Fibroblast of the conjunctiva (primary cell): ENCODE measurements around the gene SLC9A2.

Experiments
- DNase-seq: peaks from one replicate; pipeline ENCODE4 v3.0.0-alpha.2; 2010; ENCODE audit warnings: low read depth

Gene SLC9A2

DNA sequence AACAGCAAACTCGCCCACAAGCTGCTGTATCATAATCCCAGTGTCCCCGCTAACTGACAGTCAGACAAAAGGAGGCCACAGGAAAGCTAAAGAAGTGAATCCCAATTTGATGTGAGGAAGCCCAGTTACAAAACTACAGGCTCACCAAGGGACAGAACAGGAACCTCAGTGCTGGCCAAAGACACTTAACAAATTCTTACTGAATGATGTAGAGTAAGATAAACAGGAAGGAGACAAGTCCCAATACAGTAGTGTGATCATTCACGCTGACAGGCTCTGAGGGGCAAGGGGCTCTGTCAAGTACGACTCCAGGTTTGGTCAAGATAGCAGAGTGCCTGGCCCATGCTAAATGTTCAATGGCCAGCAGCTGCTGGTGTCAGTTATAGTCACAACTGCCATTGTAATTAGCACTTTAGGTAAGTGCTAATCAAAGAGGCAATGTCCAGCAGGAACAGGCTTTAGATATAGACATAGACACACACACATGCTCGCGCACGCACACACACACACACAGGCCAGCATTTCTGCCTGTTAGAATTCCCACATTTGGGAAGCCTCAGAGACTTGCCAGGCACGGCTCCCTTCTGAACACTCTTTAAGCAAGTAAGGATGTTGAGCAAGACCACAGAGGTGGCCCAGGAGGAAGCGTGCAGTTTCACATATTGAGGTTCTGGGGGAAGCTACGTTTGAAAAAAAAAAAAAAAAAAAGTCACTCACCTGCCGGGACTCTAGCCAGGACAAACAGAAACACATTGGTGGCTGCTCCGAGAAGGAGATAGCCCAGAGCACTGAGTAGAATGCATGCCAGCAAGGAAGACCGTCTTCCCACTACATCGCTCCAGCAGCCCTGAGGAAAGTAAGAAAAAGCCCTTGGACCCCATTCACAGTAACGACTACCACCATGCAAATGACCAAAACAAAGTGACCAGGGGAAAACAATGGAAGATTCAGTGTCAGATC is 107.1 kb downstream of the SLC9A2 start:
- no peak for DNase-seq

DNA sequence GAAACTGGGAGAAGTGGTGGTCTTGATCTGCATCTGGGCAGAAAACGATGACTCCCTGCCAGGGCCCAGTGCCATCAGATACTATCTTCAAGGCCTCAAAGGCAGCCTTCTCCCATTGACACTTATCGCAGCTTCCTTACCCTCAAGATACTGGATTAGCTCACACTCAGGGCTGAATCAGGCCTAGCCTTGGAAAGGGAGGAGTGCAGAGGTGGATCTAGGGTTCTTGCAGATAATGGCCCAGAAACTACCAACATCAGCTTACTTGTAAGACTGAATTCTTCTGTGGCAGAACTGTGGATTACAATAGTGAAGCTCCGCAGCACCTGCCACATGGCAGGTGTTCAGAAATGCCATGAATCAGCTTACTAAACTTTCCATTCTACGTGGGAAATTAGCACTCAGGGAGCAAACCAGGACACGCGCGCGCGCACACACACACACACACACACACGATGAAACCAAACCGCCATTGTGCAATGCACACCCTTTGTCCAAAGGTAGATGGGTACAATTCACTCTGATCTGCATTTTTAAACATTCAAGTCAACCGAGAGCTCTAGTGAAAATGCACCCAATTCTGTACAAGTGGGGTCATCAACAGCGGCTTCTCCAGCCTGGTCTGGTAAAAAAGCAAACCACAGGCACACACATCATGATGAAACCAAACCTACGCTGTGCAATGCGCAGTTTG is 116.2 kb downstream of the SLC9A2 start:
- no peak for DNase-seq

DNA sequence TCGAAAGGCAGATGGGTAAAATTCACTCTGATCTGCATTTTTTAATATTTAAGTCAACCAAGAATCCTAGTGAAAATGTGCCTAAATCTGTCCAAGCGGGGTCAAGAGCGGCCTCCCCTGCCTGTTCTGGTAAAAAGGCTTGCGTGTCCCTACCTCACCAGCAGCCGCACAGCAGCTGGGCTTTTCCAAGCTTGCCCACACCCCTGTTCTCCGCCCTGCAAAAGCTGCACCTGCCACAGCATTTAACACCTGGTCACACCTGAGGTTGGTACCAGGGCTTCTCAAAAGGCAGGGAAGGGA is 116.7 kb downstream of the SLC9A2 start:
- no peak for DNase-seq

DNA sequence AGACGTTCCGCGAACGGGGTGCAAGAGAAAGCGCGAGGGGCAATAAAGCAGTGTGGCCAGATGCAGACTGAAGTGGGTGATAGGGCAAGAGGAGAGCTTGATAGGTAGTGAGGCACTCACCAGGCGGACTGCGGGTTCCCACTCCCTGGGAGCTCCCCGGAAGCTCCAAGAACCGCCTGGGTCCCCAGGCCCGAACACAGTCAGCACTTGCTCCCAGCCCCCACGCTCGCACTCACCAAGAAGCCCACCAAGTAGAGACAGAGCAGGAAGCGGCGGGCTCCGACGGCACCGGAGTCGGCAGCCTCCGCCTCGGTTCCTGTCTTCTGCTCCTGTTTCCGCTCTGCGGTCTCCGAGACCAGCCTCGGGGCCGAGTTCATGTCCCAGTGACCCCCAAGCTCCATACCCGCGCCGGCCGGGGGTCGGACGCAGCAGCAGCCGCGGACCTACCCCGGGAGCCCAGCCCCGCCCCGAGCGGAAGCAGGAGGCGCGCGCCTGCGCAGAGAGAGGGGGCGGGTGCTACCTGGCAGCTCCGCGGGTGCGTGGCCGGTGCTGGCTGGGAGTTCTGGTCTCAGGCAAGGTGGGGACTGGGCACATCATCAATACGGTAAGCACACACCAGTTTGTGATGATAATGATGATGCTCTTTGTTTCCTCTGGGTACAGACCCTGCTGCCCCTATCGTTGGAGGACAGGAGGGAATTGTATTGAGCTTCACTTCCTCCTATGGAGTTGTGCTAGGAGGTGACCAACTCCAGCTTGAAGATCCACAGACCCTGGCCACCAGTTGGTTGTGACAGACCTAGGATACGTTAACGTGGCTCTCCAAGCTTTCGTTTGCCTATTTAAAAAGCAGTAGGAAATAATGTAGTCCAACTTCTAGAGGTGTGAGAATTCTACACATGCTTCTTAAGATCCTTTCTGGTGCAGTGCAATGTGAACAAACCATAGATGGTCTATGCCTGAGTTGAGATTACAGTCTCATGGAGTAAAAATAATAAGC is 117.4 kb downstream of the SLC9A2 start:
- DNase-seq, result peak; percentile 31

DNA sequence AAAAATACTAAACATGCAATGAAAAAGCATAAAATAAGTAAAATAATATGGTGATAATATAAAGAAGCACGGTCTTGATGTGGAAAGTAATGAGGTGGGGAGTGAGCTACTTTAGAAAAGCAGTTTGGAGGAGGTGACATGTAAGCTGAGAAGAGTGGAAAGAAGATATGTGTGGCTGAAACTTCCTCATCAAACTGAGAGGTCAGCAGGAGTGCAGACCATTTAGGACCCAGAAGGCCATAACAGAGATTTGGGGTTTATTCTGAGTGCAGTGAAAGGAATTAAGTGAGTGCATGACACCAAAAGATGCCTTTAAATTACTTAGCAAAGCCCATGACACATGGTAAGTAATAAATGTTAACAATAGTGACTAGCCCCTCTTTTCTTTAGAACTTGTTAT is 118.1 kb downstream of the SLC9A2 start:
- no peak for DNase-seq

DNA sequence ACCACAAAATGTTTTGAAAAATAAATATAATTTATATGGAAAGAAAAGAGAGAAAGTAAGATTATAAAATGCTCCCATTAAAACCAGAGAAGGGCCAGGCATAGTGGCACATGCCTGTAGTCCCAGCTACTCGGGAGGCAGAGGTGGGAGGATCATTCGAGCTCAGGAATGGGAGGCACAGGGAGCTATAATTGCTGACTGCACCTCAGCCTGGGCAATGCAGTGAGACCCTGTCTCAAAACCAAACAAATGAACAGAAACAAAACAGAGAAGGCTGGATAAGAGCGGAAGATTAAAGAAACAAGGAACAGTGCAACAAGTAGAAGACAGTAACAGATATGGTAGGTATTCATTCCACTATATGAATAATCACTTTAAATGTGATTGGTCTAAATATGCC is 123.9 kb downstream of the SLC9A2 start:
- DNase-seq, result no peak

DNA sequence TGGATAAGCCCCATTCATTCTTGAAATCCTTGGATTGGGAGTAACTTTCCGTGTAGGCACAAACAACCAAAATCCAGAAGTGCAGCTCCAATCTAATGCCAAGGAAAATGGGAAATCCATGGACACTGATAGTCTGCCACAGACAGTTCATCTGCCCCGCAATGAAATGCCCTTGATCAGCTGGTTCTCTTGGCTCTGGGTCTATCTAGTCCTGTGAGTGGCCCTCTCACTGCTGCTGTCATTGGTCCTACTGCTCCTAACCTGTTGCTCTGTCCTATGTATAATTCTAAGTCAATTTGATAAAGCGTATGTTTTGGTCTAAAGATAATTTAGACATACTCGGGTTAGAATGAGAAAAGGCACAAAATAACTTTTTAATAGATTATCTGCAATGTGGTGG is 128.8 kb downstream of the SLC9A2 start:
- DNase-seq, result no peak

DNA sequence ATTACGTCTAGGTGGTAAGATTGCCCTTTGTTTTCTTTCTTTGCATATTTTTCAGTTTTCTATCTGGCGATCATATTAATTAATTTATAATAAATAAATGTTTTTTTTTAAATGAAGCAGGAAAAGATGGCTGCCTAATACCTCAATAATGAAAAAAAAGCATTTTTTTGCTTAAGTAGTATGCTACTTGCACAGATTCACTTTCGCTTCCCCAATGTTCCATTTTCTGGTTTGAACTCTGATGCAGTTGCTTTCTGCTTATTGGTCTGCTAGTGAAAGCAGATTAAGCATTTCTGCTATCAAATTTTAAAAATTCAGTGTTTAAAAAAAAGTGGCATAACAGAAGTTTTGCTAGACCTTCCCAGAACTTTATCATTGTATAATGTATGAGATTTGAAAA is 130.6 kb downstream of the SLC9A2 start:
- DNase-seq, result no peak

DNA sequence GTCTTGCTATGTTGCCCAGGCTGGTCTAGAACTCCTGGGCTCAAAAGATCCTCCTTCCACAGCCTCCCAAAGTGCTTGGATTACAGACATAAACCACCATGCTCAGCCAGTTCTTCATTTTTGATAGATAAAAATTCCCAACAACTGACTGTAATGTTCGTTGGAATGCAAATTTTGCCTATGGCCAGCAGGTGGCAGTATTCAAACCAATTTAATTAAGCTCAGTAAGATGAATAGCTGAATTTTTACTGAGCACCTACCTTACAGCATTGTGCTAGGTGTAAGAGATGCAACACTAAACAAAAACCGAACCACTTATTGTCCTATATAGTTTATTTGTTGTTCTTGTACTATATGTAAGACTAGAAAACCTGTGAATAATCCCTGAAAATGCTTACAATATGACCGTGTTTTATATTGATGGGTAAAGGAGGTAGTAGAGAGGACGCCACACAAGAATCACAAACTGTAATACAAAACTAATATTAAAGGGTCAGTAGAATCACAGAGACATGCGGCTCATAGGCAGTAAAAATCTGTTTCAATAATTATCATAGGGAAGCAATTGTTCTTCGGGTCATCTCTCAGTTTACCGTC is 134.3 kb downstream of the SLC9A2 start:
- DNase-seq, result peak; percentile 28

DNA sequence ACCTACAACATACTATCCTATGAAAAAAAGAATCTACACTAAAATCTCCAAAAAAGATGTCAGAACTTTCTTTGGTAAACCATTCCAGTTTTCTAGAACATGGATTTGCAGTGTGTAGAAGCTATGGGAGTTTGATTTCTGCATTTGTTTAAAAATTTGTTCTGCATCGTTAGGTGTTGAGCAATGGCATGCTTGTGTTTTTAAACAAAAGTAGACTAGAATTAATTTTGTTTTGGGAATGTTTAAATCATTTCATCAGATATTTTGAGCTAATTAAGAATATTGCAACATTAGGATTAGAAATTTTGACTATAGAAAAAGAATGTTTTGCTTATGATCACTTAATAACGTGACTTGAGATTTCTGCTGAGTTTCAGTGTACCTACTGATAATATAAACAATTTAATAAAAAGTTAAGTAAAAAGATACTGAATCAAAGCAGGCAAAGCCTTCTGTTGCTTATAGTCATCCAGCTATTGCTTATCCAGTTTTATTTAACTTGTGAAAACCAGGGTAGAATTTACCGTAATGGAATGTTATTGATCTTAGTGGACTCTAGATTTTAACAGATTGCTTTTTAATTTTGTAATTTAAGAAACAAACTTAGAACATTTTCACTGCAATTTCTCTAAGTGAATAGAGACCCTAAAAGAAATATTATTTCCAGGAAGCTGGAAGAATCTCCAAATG is 135.2 kb downstream of the SLC9A2 start:
- DNase-seq, result no peak

DNA sequence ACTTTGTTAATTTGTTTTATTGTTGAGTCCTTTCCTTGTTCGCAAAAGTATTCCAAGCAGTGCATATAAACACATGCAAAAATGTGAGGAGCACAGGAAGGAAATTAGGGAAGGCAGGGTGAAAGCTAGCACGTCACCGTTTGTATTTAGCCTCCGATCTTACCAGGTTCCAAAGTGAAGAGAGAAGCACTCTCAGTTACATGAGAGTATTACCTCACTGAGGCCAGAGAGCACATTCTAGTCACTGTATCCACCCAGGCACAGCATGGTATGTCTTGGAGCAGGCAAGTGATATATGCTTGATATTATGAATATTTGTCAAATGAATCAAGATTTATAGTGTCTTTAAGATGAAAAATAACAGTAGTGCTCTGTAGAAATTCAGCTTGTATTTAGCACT is 135.9 kb downstream of the SLC9A2 start:
- DNase-seq, result no peak

DNA sequence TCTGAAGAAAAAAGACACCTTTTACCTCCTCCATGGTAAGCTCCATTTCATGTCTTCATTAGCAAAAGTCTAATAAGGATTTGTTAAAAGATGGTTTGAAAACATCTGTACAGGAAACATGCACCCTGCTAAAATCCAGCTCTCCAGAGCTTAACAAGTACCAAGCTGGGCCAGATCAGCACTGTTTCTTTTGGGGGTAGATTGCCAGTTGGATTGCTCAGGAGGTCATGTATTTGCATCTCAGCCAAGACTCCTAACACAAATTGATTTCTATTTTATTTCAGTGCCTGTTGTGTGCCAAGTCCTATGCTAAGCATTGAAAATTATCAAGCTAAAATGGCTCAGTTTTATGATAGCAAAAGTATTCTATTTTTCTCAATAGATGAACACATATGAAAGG is 139.1 kb downstream of the SLC9A2 start:
- DNase-seq, result no peak
